COR-L47 (cell line): ENCODE results near the gene PLBD2.

Experiments used
- DNase-seq: peaks from one replicate; lab custom pipeline; 2025; lab: John Stamatoyannopoulos, UW

Gene PLBD2

DNA sequence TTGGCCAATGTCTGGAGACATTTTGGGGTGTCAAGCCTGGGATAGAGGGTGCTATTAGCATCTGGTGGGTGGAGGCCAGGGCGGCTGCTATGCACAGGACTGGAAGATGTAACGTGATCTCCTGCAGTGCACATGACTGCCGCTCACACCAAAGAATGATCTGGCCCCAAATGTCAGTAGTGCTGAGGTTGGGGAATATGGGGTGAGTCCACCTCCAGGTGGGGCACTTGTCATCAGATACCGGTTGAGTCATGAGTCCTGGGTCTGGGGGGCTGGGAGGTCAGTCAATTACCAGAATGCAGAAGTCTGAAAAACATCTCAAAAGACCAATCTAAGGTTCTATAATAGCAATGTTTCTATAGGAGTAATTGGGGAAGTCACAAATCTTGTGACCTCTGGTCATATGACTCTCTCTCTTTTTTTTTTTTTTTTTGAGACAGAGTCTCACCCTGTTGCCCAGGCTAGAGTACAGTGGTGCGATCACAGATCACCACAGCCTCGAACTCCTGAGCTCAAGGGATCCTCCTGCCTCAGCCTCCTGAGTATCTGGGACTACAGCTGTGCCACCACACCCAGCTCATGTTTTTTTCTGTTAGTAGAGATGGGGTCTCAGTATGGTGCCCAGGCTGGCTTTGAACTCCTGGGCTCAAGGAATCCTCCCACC is 57.8 kb downstream of the PLBD2 start:
- no peak for DNase-seq

- no peak for DNase-seq
Observed at GRCh38 chr12:113418213-113418879, 60.0 kb downstream of the PLBD2 start.

DNA sequence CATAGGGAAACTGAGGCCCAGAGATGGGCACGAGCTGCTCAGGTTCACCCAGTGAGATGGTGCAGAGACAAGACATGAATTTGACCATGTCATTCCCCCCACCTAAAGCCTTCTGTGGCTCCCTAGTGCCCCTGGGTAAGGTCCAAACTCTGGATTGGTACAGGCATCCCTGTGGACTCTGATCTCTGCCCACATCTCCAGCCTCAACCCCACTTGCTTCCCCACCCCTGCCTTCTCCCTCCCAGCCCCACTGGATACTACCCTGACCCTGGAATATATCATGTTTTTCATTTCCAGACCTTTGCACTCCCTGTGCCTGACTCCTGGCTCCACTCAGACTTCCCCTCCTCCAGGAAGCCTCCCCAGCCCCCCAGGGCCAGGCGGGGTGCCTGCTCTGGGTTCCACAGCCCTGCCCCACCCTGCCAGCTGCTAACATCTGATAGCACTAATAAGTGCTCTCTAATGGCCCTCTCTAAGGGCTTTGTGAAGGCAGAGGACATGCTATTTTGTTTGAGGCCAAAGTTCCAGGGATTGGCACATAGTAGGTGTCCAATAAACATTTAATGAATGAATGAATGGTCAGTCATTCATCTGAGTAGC is 62.7 kb downstream of the PLBD2 start:
- DNase-seq = no peak

DNA sequence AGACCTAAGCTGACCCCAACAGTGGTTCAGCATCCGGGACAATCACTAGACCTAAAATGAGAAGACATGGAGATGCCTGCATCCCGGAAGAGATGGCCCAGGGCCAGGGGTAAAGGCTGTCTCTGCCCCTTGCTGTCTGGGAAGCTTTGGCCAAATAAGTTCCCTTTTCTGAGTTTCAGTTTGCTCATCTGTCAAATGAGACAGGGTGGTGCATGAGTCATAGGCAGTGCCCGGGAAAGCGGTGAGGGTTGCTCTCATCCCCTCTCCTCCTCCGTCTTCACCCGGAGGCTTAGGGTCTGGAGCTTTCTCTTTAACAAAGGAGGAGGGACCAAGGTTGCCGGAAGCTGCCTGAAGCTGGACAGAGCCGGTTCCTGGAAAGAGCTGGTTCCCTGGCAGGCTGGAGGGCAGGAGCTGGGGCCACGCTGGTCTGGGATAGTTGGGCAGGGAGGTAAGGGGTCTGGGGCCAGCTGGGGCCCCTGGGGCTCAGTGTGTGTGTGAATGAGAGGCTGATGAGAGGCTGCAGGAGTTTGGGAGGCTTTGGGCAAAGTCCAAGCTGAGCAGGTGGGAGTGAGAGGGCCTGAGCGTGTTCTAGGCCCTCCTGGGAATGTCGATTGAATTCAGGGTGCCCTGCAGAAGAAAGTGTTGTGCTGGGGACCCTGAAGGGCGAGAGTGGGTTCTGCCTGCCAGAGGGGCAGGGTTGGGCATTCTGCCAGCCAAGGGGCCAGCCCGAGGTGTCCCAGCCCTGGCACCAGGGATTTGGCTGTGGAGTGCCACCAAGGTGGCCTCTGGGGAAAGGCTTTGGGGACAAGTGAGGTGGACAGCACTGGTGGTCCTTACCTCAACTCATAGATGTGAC is 63.9 kb downstream of the PLBD2 start, which contains the start of gene SDSL:
TSS of gene SDSL (plus strand) at position 351 of the 856 bp plus-strand sequence. CDS start 5,603 bp downstream, outside the sequence.
- DNase-seq = no peak

DNA sequence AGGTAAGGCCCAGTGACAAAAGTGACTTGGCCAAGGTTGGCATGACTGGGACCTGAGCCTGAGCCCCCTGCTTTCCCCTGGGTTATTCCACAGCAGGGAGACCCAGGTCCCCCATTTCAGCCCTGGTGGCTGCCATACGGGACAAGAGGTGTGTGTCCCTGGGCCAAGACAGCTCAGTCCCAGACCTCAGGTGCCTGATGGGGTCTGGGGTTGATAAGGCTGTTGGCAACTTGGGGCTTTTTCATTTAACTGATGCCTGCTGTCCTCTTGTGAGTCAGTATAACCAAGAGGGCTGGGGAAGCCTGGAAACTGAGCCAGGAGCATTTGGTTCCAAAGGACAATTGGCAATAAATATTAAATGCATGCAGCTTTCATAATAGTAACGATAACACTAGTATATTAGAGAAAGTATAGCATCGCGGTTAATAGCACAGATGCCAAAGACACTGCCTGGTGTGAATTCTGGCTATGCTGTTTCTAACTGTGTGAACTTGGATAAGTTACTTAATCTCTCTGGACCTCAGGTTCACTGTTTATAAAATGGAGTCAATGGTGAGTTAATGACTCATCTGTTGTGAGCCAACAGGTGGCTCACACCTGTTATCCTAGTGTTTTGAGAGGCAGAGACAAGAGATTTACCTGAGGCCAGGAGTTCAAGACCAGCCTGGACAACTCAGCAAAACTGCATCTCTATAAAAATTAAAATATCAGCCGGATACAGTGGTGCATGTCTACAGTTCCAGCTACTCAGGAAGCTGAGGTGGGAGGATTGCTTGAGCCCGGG is 64.7 kb downstream of the PLBD2 start:
- DNase-seq = no peak

GRCh38 chr12:113424456-113424855 is 66.1 kb downstream of the PLBD2 start:
- DNase-seq = no peak

DNA sequence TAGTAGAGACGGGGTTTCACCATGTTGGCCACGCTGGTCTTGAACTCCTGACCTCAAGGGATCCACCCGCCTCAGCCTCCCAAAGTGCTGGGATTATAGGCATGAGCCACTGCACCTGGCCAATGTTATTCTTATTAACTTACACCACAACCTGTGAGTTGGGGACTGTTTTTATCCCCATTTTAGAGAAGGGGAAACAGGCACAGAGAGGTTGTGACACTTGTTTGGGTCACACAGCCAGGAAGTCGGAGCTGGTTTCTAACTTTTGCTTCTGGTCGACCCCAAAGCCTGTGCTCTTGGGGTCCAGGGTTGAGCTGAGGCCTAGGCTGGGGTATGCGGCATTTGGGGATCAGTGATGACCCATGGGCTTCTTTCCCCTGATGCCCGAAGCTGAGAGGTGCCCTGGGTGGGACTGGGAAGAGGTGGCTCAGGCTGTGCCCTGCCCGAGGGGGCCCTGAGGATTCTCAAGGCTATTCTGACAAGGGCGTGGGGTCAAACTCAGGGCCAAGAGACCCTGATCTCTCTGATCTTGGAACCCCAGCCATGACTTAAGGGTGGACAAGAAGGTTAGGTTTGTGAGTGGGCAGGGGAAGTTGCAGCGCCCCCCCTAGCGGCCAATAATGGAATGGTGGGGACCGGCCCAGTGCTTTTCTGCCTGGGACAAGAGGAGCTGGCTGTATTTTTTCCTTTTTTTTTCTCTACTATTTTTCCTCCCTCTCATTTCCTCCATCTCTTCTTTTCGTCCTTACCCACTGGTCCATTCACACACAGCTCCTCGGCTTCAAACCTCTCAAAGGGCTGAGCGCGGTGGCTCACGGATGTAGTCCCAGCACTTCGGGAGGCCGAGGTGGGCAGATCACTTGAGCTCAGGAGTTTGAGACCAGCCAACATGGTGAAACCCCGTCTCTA is 66.8 kb downstream of the PLBD2 start:
- DNase-seq = no peak

- DNase-seq = no peak
Observed at GRCh38 chr12:113425960-113426453, 67.6 kb downstream of the PLBD2 start.

DNA sequence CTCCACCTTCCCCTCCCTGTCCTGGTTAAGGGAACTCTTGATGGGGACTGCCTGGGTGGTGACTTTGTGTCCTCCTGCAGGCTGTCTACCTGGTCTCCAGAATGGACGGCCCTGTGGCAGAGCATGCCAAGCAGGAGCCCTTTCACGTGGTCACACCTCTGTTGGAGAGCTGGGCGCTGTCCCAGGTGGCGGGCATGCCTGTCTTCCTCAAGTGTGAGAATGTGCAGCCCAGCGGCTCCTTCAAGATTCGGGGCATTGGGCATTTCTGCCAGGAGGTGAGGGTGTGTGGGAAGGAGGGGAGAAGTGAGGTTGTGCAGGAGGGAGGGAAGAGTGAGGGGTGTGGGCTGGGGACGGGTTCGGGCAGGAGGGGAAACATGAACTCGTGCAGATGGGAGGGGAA is 69.5 kb downstream of the PLBD2 start:
- no peak for DNase-seq

DNA sequence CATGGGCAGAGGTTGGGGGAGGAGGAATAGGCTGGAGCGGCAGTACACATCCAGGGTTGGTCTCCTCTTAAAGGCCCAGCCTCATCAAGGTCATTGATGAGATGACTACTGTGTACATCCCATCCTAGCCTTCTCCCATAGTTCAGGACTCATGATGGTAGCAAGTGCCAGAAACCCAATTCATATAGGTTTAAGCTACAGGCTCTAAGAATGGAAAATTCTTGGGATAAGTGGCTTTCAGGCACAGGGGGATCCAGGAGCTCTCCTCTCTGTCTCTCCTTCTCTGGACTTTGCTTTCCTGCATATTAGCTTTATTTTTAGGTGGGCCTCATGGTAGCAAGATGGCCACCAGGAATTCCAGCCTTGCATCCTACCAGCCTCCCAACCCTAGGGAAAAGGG is 70.1 kb downstream of the PLBD2 start:
- no peak for DNase-seq

DNA sequence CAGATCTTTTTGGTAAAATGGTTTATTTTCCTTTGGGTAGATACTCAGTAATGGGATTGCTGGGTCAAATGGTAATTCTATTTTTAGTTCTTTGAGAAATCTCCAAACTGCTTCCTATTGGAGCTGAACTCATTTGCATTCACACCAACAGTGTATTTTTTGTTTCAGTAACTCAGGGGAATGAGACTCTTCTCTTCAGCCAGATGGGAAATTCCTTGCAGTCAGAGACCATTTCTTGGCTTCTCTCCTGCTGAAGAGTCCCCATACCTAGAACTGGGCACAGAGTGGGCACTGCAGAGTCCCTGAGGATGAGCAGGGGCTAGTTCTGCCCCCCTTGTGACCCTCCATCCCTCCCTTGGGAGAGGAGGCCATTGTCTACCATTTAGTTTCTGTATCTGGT is 74.6 kb downstream of the PLBD2 start:
- DNase-seq = no peak

GRCh38 chr12:113435367-113435766 is 77.0 kb downstream of the PLBD2 start:
- DNase-seq = no peak

DNA sequence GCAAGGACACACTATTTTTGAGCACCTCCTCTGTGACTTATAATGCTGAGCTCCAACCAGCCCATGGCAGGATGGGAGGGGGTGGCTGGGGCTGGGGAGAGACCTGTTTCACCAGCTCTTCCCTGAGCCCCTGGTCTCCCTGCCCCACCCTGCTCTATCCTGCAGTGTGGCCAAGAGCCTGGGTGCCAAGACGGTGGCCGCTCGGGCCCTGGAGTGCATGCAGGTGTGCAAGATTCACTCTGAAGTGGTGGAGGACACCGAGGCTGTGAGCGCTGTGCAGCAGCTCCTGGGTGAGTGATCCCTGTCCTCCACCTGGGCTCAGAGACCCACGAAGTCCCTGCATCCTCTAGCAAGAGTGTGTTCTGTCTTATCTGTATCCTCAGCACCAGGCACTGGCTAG is 78.2 kb downstream of the PLBD2 start:
- DNase-seq = no peak

DNA sequence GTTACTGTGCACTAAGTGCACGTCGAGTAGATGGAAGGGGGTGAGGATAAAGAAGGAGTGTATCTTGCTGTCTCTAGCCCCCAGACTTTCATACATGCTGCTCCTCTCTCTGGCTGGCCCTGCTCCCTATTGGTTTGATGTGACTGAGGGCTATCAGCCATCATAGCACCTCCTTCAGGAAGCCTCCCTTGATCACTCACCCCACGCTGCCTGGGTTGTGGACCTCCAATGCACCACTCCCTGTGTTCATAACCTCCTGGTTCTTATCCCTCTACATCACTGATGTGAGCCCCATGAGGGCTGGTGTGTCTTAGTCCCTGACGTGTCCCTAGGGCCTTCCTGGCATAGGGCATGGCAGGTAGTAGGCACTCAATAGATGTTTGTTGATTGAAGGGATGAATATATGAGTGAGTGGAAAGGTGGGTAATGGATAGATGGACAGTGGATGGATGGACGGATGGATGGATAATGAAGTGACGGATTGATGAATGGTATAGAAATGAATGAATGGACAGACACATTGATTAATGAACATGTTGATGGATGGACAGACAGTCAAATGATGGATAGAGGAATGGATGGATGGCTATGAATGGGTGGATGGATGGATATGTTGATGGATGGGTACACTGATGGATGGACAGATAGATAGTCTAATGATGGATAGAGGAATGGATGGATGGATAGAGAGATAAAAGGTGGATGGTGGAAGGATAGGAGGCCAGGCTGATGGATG is 78.8 kb downstream of the PLBD2 start:
- DNase-seq = no peak

- no peak for DNase-seq
Observed at GRCh38 chr12:113437729-113438100, 79.3 kb downstream of the PLBD2 start.

GRCh38 chr12:113438523-113439300 is 80.3 kb downstream of the PLBD2 start:
- DNase-seq = no peak

- DNase-seq = no peak
Observed at GRCh38 chr12:113439301-113439597, 80.9 kb downstream of the PLBD2 start.

GRCh38 chr12:113439606-113440030 is 81.2 kb downstream of the PLBD2 start:
- DNase-seq = peak; percentile 48

DNA sequence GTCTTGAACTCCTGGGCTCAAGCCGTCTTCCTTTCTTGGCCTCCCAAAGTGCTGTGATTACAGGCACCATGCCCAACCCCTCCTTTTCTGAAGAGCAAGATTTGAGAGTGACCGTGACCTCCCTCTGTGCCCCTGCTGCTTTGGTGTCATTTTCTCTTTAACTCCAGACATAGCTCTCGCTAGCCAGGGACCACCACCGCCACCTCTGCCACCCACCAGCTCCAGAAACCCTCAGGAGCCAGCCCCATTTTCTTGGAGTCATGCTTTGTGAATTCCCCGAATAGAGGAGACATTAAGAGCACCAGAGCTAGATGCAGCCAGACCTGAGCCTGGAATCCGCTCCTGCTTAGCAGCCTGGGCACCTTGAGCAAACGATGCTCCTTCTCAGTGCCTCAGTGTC is 81.9 kb downstream of the PLBD2 start:
- DNase-seq = no peak
